ENCODE measurements around the gene GLI3. TPM values are rescaled to one million over a fixed set of nuclear protein-coding genes. Genes with fewer than 3 reads are reported as not detected.

The GLI3 gene
- total RNA-seq, 1 experiment from 2014 or later: 45.0 TPM

GRCh38 chr7:41979834-41980307 lies 257.1 kb downstream of the GLI3 start:
- Histone ChIP-seq H4K5ac (ENCODE audit: insufficient read length, low read depth, low read length) (no peak overlapping the region), H3K14ac (ENCODE audit: insufficient read depth, low read length) (no peak overlapping the region), H2AK5ac (ENCODE audit: insufficient read length, low read length) (no peak overlapping the region), H2BK12ac (ENCODE audit: insufficient read length, low read depth, low read length) (no peak overlapping the region), H3K23ac (ENCODE audit: insufficient read length, low read depth, low read length) (no peak overlapping the region), H4K20me1 (ENCODE audit: control insufficient read depth, insufficient read depth, insufficient read length) (no peaks in the 10 kb centered on the region), H3K79me1 (ENCODE audit: insufficient read depth, low read depth, low read length, poor library complexity, severe bottlenecking) (no peaks in the 10 kb centered on the region), H3T11ph (ENCODE audit: low read length) (no peak overlapping the region), H2BK5ac (ENCODE audit: insufficient read length, low read length) (no peak overlapping the region), H3K4me1 (ENCODE audit: insufficient read depth, low read length) (no peaks in the 10 kb centered on the region), H3K27ac (ENCODE audit: insufficient read length, low read depth, low read length) (no peak overlapping the region), H3K56ac (ENCODE audit: insufficient read length, low read depth, low read length) (no peak overlapping the region), H3K9ac (ENCODE audit: extremely low read depth, insufficient read length, low read length) (no peak overlapping the region), H3K27me3 (ENCODE audit: insufficient read depth, low read length) (no peaks in the 10 kb centered on the region), H3K4ac (ENCODE audit: low read depth, low read length) (no peak overlapping the region), H2BK15ac (ENCODE audit: low read depth, low read length) (no peak overlapping the region), H2AFZ (ENCODE audit: low read length) (no peak overlapping the region), H3K4me2 (ENCODE audit: insufficient read depth, insufficient read length, low read length) (no peak overlapping the region), H3K9me3 (ENCODE audit: control insufficient read depth, low read depth, low read length) (no peaks in the 10 kb centered on the region), H3K18ac (ENCODE audit: insufficient read length, low read depth, low read length) (no peak overlapping the region), H2BK120ac (ENCODE audit: low read depth, low read length, poor library complexity, severe bottlenecking) (no peak overlapping the region), H3K79me2 (ENCODE audit: insufficient read depth, low read length) (no peaks in the 10 kb centered on the region), H3K23me2 (ENCODE audit: insufficient read length, low read depth, low read length, poor library complexity, severe bottlenecking) (no peaks in the 10 kb centered on the region), H4K8ac (replicated peaks; ENCODE audit: insufficient read length, low read depth, low read length) (no peak overlapping the region), H4K91ac (ENCODE audit: insufficient read length, low read depth, low read length) (no peak overlapping the region), H2BK20ac (ENCODE audit: low read depth, low read length, poor library complexity, severe bottlenecking) (no peak overlapping the region)
- no peaks in the 10 kb centered on the region for H3K27me3 Mint-ChIP-seq (ENCODE audit: low read depth)
- H3K9me3 Mint-ChIP-seq: no peaks in the 10 kb centered on the region; a peak in 1 of 5 replicates
- no peak overlapping the region for H3K4me3 Mint-ChIP-seq
- DNase-seq: peak; percentile 50
- peaks cover 5 to 13% (median 10%) of the 10 kb centered on the region in 3 experiments; a peak in 5 of 7 replicates for H3K36me3 Mint-ChIP-seq (ENCODE audit: insufficient read depth in 1 of 3, low read depth in 3 of 3)
- TF ChIP-seq CTCF (conservative IDR thresholded peaks at IDR 0.05): peak; percentile 85
- H3K27ac Mint-ChIP-seq: no peak overlapping the region; a peak in 1 of 7 replicates
- WGBS (ENCODE audit: extremely low coverage, insufficient read length, low lambda C conversion rate): no CpG with 5 or more reads among the region's 6 CpGs
- peaks cover 15 to 17% of the 10 kb centered on the region in 2 experiments for H3K4me1 Mint-ChIP-seq
